Immature natural killer cell (primary cell): Measurements from ENCODE around the gene PSD. TPM values are rescaled to one million over a fixed set of nuclear protein-coding genes. Genes with fewer than 3 reads are reported as not detected.

Source experiments
- DNase-seq, 3 donors: peaks; one replicate each; pipeline ENCODE4 v3.0.0; 2022; ENCODE audit warnings: mixed read lengths in 1 of 3
- H3K27ac Mint-ChIP-seq, 6 donors: one replicate each; pipeline ENCODE4 v1.8.0; 2020; ENCODE audit warnings: mixed read lengths in 6 of 6, mild to moderate bottlenecking in 5 of 6, inconsistent platforms in 4 of 6, moderate library complexity in 3 of 6
- H3K27me3 Mint-ChIP-seq, 3 donors: one replicate each; pipeline ENCODE4 v1.8.0; 2020 to 2021; ENCODE audit warnings: low read depth in 3 of 3, mild to moderate bottlenecking in 3 of 3, mixed read lengths in 3 of 3, moderate library complexity in 3 of 3, inconsistent platforms in 1 of 3
- H3K36me3 Mint-ChIP-seq, 3 donors: one replicate each; pipeline ENCODE4 v1.8.0; 2020; ENCODE audit warnings: mixed read lengths in 3 of 3, inconsistent platforms in 2 of 3, mild to moderate bottlenecking in 2 of 3
- H3K4me1 Mint-ChIP-seq, 2 donors: one replicate each; pipeline ENCODE4 v1.8.0; 2020; ENCODE audit warnings: inconsistent platforms in 2 of 2, mild to moderate bottlenecking in 2 of 2, mixed read lengths in 2 of 2, moderate library complexity in 1 of 2
- H3K4me3 Mint-ChIP-seq, 5 donors: one replicate each; pipeline ENCODE4 v1.8.0; 2020; ENCODE audit warnings: mild to moderate bottlenecking in 5 of 5, mixed read lengths in 5 of 5, inconsistent platforms in 3 of 5, moderate library complexity in 3 of 5
- H3K9me3 Mint-ChIP-seq, 6 donors: one replicate each; pipeline ENCODE4 v1.8.0; 2020; ENCODE audit warnings: mild to moderate bottlenecking in 6 of 6, mixed read lengths in 6 of 6, inconsistent platforms in 4 of 6, moderate library complexity in 3 of 6
- polyA plus RNA-seq, 3 donors: library from polyadenylated mRNA; unstranded; fragments of 300-500 nt; fragmentation: Illumina TruSeq; gene quantifications; one replicate each; pipeline ENCODE4 v1.2.3, GENCODE V29; 2021

PSD gene
- polyA plus RNA-seq, 3 donors from 2014 or later = 1.2 to 2.2 (median 2.0) TPM

GRCh38 chr10:102401735-102402511 is 16.7 kb downstream of the PSD start:
- Mint-ChIP-seq H3K9me3 (no peaks in the 10 kb centered on the region), H3K27ac (no peak overlapping the region), H3K4me3 (no peak overlapping the region), H3K36me3 (no peaks in the 10 kb centered on the region), H3K4me1 (peaks cover 9 to 16% of the 10 kb centered on the region in 2 donors), H3K27me3 (peaks cover 6 to 28% (median 19%) of the 10 kb centered on the region in 3 donors)
- no peak for DNase-seq

GRCh38 chr10:102401342-102401654 is 17.3 kb downstream of the PSD start:
- peaks cover 2 to 28% (median 19%) of the 10 kb centered on the region in 3 donors for H3K27me3 Mint-ChIP-seq
- no peaks in the 10 kb centered on the region for H3K36me3 Mint-ChIP-seq
- H3K4me1 Mint-ChIP-seq = peaks cover 15 to 22% of the 10 kb centered on the region in 2 donors
- peak overlapping the region in 1 of 5 donors; percentile 18 for H3K4me3 Mint-ChIP-seq
- no peaks in the 10 kb centered on the region for H3K9me3 Mint-ChIP-seq
- H3K27ac Mint-ChIP-seq = no peak overlapping the region
- no peak for DNase-seq

GRCh38 chr10:102400598-102401341 is 17.8 kb downstream of the PSD start:
- Mint-ChIP-seq H3K36me3 (no peaks in the 10 kb centered on the region), H3K27me3 (peaks cover 1 to 28% (median 19%) of the 10 kb centered on the region in 3 donors), H3K9me3 (no peaks in the 10 kb centered on the region), H3K27ac (peak overlapping the region in 2 of 6 donors; percentile 55 to 58), H3K4me1 (peaks cover 20 to 27% of the 10 kb centered on the region in 2 donors), H3K4me3 (peak overlapping the region in 1 of 5 donors; percentile 24)
- DNase-seq = no peak

GRCh38 chr10:102400076-102400475 is 18.5 kb downstream of the PSD start:
- Mint-ChIP-seq H3K9me3 (no peaks in the 10 kb centered on the region), H3K27me3 (peaks cover 0 to 34% (median 22%) of the 10 kb centered on the region in 3 donors), H3K27ac (peak overlapping the region; percentile 8 to 100 (median 60)), H3K36me3 (no peaks in the 10 kb centered on the region), H3K4me3 (peak overlapping the region in 2 of 5 donors; percentile 24 to 73), H3K4me1 (peaks cover 23 to 31% of the 10 kb centered on the region in 2 donors)
- no peak for DNase-seq

GRCh38 chr10:102399217-102400021 is 19.2 kb downstream of the PSD start:
- Mint-ChIP-seq H3K27ac (peak overlapping the region; percentile 79 to 100 (median 93)), H3K27me3 (peaks cover 5 to 41% (median 26%) of the 10 kb centered on the region in 3 donors), H3K36me3 (no peaks in the 10 kb centered on the region), H3K4me3 (peak overlapping the region; percentile 65 to 96 (median 71)), H3K9me3 (no peaks in the 10 kb centered on the region), H3K4me1 (peaks cover 27 to 31% of the 10 kb centered on the region in 2 donors)
- DNase-seq = peak; percentile 89 to 90 (median 89)

GRCh38 chr10:102398172-102399020 is 20.2 kb downstream of the PSD start:
- Mint-ChIP-seq H3K4me3 (peak overlapping the region; percentile 57 to 96 (median 67)), H3K27ac (peak overlapping the region; percentile 79 to 100 (median 93)), H3K36me3 (no peaks in the 10 kb centered on the region), H3K9me3 (no peaks in the 10 kb centered on the region), H3K27me3 (peaks cover 14 to 51% (median 27%) of the 10 kb centered on the region in 3 donors), H3K4me1 (peaks cover 31 to 37% of the 10 kb centered on the region in 2 donors)
- DNase-seq = no peak

- H3K27ac Mint-ChIP-seq = peak overlapping the region; percentile 99 to 100 (median 100)
- peak overlapping the region; percentile 67 to 96 (median 95) for H3K4me3 Mint-ChIP-seq
- H3K36me3 Mint-ChIP-seq = no peaks in the 10 kb centered on the region
- DNase-seq = no peak
- peaks cover 35 to 46% of the 10 kb centered on the region in 2 donors for H3K4me1 Mint-ChIP-seq
- H3K27me3 Mint-ChIP-seq = peaks cover 14 to 58% (median 28%) of the 10 kb centered on the region in 3 donors
- H3K9me3 Mint-ChIP-seq = no peaks in the 10 kb centered on the region
These were observed 21.1 kb downstream of the PSD start for GRCh38 chr10:102397222-102398171.

- Mint-ChIP-seq H3K9me3 (no peaks in the 10 kb centered on the region), H3K4me3 (peak overlapping the region; percentile 89 to 96 (median 95)), H3K36me3 (no peaks in the 10 kb centered on the region), H3K4me1 (peaks cover 35 to 47% of the 10 kb centered on the region in 2 donors), H3K27ac (peak overlapping the region; percentile 99 to 100 (median 100)), H3K27me3 (peaks cover 14 to 58% (median 25%) of the 10 kb centered on the region in 3 donors)
- DNase-seq = no peak
These were observed 21.8 kb downstream of the PSD start for GRCh38 chr10:102396730-102397151.

- no peaks in the 10 kb centered on the region for H3K9me3 Mint-ChIP-seq
- peaks cover 14 to 58% (median 22%) of the 10 kb centered on the region in 3 donors for H3K27me3 Mint-ChIP-seq
- DNase-seq = no peak
- peak overlapping the region; percentile 99 to 100 (median 100) for H3K27ac Mint-ChIP-seq
- peaks cover 35 to 47% of the 10 kb centered on the region in 2 donors for H3K4me1 Mint-ChIP-seq
- H3K4me3 Mint-ChIP-seq = peak overlapping the region; percentile 89 to 96 (median 95)
- no peaks in the 10 kb centered on the region for H3K36me3 Mint-ChIP-seq
These were observed 22.3 kb downstream of the PSD start for GRCh38 chr10:102396317-102396650.

GRCh38 chr10:102395400-102396316 is 22.9 kb downstream of the PSD start, which contains the start of gene NFKB2:
TSS of gene NFKB2 (plus strand) at chr10:102395705. CDS start at chr10:102395960, 255 bp downstream.
- Mint-ChIP-seq H3K4me3 (peak within 1 kb of the TSS; percentile 89 to 96 (median 95)), H3K4me1 (peaks cover 35 to 47% of the 10 kb centered on the region in 2 donors), H3K36me3 (no peaks in the 10 kb centered on the region), H3K27ac (peak within 1 kb of the TSS; percentile 99 to 100 (median 100)), H3K9me3 (no peaks in the 10 kb centered on the region), H3K27me3 (peaks cover 16 to 56% (median 22%) of the 10 kb centered on the region in 3 donors)
- DNase-seq = peak; percentile 90 to 93 (median 91)

GRCh38 chr10:102394801-102395399 is 23.7 kb downstream of the PSD start:
- peak overlapping the region; percentile 89 to 96 (median 95) for H3K4me3 Mint-ChIP-seq
- H3K4me1 Mint-ChIP-seq = peaks cover 35 to 47% of the 10 kb centered on the region in 2 donors
- no peaks in the 10 kb centered on the region for H3K36me3 Mint-ChIP-seq
- H3K9me3 Mint-ChIP-seq = no peaks in the 10 kb centered on the region
- H3K27ac Mint-ChIP-seq = peak overlapping the region; percentile 99 to 100 (median 100)
- no peak for DNase-seq
- H3K27me3 Mint-ChIP-seq = peaks cover 17 to 53% (median 20%) of the 10 kb centered on the region in 3 donors
